SIG-M5 treated with dmso at 0.1 percent for 504 hours (cell line): ENCODE measurements around the gene YBX2.
A peak's percentile ranks its signal among the peaks of the same experiment; 100 is the strongest.

Experiments used
- DNase-seq: peaks from one replicate; lab custom pipeline; 2025; ENCODE audit not compliant: unreplicated experiment; lab: John Stamatoyannopoulos, UW

The YBX2 gene

GRCh38 chr17:7279448-7279847 is 15.0 kb downstream of the YBX2 start:
- DNase-seq = no peak

GRCh38 chr17:7266784-7267183 is 27.7 kb downstream of the YBX2 start:
- no peak for DNase-seq

- DNase-seq = no peak
These were observed 30.7 kb downstream of the YBX2 start for GRCh38 chr17:7263801-7264078.

GRCh38 chr17:7262935-7263800 is 31.3 kb downstream of the YBX2 start:
- peak; percentile 48 for DNase-seq

GRCh38 chr17:7262192-7262934 is 32.1 kb downstream of the YBX2 start, which contains the start of gene CLDN7:
TSS of gene CLDN7 (minus strand) at chr17:7262478. CDS start at chr17:7262043, 435 bp downstream.
- peak; percentile 44 for DNase-seq

- DNase-seq = no peak
These were observed 32.9 kb downstream of the YBX2 start for GRCh38 chr17:7261379-7262191.

- DNase-seq = no peak
These were observed 33.6 kb downstream of the YBX2 start for GRCh38 chr17:7260651-7261378.

GRCh38 chr17:7260151-7260550 is 34.3 kb downstream of the YBX2 start:
- no peak for DNase-seq

- DNase-seq = no peak
These were observed 34.9 kb downstream of the YBX2 start for GRCh38 chr17:7259555-7259889.

GRCh38 chr17:7258731-7259554 is 35.5 kb downstream of the YBX2 start:
- peak; percentile 54 for DNase-seq

- no peak for DNase-seq
These were observed 37.5 kb downstream of the YBX2 start for GRCh38 chr17:7256766-7257456.

GRCh38 chr17:7254511-7254910 is 39.9 kb downstream of the YBX2 start:
- no peak for DNase-seq

- DNase-seq = no peak
These were observed 41.4 kb downstream of the YBX2 start for GRCh38 chr17:7253082-7253481.

GRCh38 chr17:7252176-7253043 is 42.0 kb downstream of the YBX2 start, which contains the start of gene ELP5:
TSS of gene ELP5 (plus strand) at chr17:7252215. CDS start at chr17:7252551, 336 bp downstream.
- DNase-seq = peak; percentile 86

GRCh38 chr17:7251661-7252175 is 42.7 kb downstream of the YBX2 start, which contains the start of gene CTDNEP1:
TSS of gene CTDNEP1 (minus strand) at chr17:7251734. CDS start at chr17:7251296, 438 bp downstream.
- DNase-seq = peak; percentile 98

- no peak for DNase-seq
These were observed 43.5 kb downstream of the YBX2 start for GRCh38 chr17:7250695-7251627.

GRCh38 chr17:7249830-7250229 is 44.6 kb downstream of the YBX2 start:
- peak; percentile 46 for DNase-seq
